ENCODE results near the gene ALLC. TPM values are rescaled to one million over a fixed set of nuclear protein-coding genes. Genes with fewer than 3 reads are reported as not detected.

ALLC gene
- total RNA-seq, 1 donor = under 0.01 TPM

DNA sequence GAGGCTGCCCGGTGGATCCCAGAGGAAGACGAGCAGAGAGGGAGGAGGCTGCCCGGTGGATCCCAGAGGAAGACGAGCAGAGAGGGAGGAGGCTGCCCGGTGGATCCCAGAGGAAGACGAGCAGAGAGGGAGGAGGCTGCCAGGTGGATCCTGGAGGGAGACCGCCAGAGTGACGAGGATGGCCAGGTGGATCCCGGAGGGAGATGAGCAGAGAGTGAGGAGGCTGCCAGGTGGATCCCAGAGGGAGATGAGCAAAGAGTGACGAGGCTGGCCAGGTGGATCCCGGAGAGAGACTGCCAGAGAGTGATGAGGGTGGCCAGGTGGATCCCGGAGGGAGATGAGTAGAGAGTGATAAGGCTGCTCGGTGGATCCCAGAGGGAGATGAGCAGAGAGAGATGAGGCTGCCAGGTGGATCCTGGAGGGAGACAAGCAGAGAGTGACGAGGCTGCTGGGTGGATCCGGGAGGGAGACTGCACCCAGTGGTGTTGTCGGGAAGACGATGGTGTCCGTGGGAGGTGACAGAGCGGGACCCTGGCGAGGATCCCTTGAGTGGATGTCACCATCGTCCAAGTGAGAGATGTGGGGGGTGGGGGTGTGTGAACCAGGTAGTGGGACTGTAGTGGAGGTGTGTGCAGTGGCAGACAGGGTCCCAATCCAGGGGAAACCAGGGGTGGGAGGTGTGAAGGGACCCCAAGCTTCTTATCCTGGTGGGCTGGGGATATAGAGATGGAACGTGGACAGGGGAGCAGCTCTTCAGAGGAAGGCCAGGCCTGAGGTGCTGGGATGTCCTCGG is 67.7 kb downstream of the ALLC start:
- no peak for DNase-seq (ENCODE audit: low read depth)
- H3K4me3 ChIP-seq (ENCODE audit: low read depth, low read length) = no peak overlapping the region
- no peak for TF ChIP-seq CTCF (IDR thresholded peaks at IDR 0.05; ENCODE audit: insufficient read depth, low read depth, low read length)

GRCh38 chr2:3726511-3726910 is 68.5 kb downstream of the ALLC start:
- no peak for TF ChIP-seq CTCF (IDR thresholded peaks at IDR 0.05; ENCODE audit: insufficient read depth, low read depth, low read length)
- DNase-seq (ENCODE audit: low read depth) = no peak
- no peak overlapping the region for H3K4me3 ChIP-seq (ENCODE audit: low read depth, low read length)

DNA sequence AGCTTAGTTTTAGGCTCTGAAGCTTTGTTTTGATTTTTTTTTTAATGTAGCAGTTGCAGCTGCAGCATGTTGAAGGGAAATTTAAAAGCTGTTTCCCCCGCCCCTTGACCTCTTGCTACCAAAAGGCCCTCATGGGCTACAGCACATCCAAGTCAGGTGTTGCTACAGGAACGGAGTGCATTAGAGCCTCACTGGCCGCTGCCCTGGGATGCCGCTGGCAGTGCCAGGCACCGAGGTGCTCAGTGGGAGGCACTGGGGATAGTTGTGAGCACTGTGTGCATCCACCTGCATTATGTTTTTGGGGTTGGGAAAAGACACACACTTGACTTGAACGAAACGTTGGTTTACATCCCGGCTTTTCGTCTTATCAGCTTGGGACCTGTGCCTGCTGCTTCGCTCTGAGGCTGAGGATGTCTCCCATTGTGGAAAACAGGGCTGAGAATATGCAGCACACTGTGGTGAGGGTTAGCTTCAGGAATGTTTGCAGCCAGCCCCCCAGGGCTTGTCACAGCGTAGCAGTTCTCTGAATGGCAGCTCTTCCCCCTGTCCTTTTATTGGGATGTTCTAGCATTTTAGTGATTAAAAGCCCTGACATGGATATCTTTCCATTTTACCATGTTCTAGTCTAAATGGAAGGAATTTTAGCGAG is 69.5 kb downstream of the ALLC start:
- DNase-seq (ENCODE audit: low read depth) = no peak
- H3K4me3 ChIP-seq (ENCODE audit: low read depth, low read length) = no peak overlapping the region
- peak; percentile 2 for TF ChIP-seq CTCF (IDR thresholded peaks at IDR 0.05; ENCODE audit: insufficient read depth, low read depth, low read length)

- TF ChIP-seq CTCF (IDR thresholded peaks at IDR 0.05; ENCODE audit: insufficient read depth, low read depth, low read length) = peak; percentile 65
Measured at GRCh38 chr2:3728104-3729054, 70.4 kb downstream of the ALLC start.

DNA sequence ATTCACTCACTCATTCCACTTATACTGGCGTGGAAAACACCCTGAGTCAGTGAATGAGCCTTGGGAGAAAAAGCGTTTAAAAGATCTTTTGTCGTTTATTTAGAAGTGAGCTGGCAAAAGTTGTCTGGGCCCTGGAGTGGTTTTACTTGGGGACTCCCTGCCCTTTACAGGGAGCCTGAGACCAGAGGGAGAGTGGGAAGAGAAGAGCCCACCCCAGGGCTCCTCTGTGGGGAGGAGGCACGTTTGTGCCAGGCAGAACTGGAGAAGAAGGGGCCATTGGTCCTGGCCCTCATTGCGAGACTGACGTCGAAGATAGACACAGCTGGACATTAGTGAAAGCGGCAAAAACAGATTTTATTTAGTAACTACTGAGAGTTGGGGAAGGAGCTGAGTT is 71.1 kb downstream of the ALLC start:
- DNase-seq (ENCODE audit: low read depth) = no peak

More at GRCh38 chr2:3728104-3729054, 70.4 kb downstream of the ALLC start:
- peak; percentile 61 for DNase-seq (ENCODE audit: low read depth)
- no peak overlapping the region for H3K4me3 ChIP-seq (ENCODE audit: low read depth, low read length)

More for the DNA sequence above, 71.1 kb downstream of the ALLC start:
- no peak overlapping the region for H3K4me3 ChIP-seq (ENCODE audit: low read depth, low read length)
- no peak for TF ChIP-seq CTCF (IDR thresholded peaks at IDR 0.05; ENCODE audit: insufficient read depth, low read depth, low read length)
